ENCODE results near the gene PPP1R27. TPM values are rescaled to one million over a fixed set of nuclear protein-coding genes. Genes with fewer than 3 reads are reported as not detected.

PPP1R27 gene
- total and polyA plus RNA-seq, 9 of the 15 experiments (the other 6 are each of a cell fraction or from before 2014, with no cell fraction given), result 0.29 to 6.9 (median 1.5) TPM; not detected in 2

GRCh38 chr17:81859906-81860755 is 25.3 kb upstream of the PPP1R27 start, which contains the start of gene P4HB:
Gene P4HB (minus strand): TSS chr17:81860535. CDS start chr17:81860471, 64 bp downstream.
- Histone ChIP-seq H3K9ac (ENCODE audit: insufficient read depth in 1 of 2, low read depth in 2 of 2, low read length in 2 of 2) (peak within 1 kb of the TSS; percentile 99), H3K27ac (ENCODE audit: extremely low read depth, low read depth, low read length) (peak within 1 kb of the TSS; percentile 96), H3K36me3 (ENCODE audit: control insufficient read depth, insufficient read depth, low read length) (peaks cover 79% of the 10 kb centered on the region), H3K4me1 (replicated peaks in 1 of 2; ENCODE audit: control insufficient read depth in 2 of 2, insufficient read depth in 2 of 2, low read length in 2 of 2) (peaks cover 29 to 49% of the 10 kb centered on the region in 2 experiments), H3K9me1 (ENCODE audit: control insufficient read depth, insufficient read depth, low read length) (peaks cover 16% of the 10 kb centered on the region), H4K20me1 (replicated peaks; ENCODE audit: control insufficient read depth, insufficient read depth, low read length) (peaks cover 29% of the 10 kb centered on the region), H3K79me2 (ENCODE audit: control insufficient read depth, insufficient read depth, low read length) (peaks cover 91% of the 10 kb centered on the region), H3K27me3 (ENCODE audit: control insufficient read depth in 2 of 2, insufficient read depth in 2 of 2, low read length in 2 of 2) (no peaks in the 10 kb centered on the region), H2AFZ (ENCODE audit: low read depth, low read length) (peak within 1 kb of the TSS; percentile 84), H3K4me3 (peak within 1 kb of the TSS; percentile 94), H3K9me3 (replicated peaks; ENCODE audit: control insufficient read depth, insufficient read depth, low read depth, low read length) (no peaks in the 10 kb centered on the region), H3K4me2 (ENCODE audit: insufficient read depth, low read length) (peak within 1 kb of the TSS; percentile 99)
- DNase-seq (ENCODE audit: extremely low read depth in 1 of 4, low spot score in 3 of 4) (peak in 1 of 4 experiments; percentile 96), FAIRE-seq (no peak), ATAC-seq (no peak)
- ChIA-PET CTCF (ENCODE audit: low intra/inter-chr PET ratio) (no interaction called here), POLR2A (interaction anchor here (0.6 to 2.5 kb wide), 20 partner anchors 8 to 369 kb away, joined by 3 to 21 read pairs (median 4); partner anchors contain the start of genes ARHGDIA, MCRIP1 and SLC25A10)
- WGBS (ENCODE audit: insufficient coverage, low coverage, missing lambda C conversion rate), result under 1% methylated on average over 74 of the region's 95 CpGs
- no TSS peak for BruUV-seq (replicated peaks)
- intact Hi-C loops (cut with micrococcal nuclease) (loop anchor here (2.0 to 5.0 kb wide), 2 partner anchors 38 to 163 kb away; partner anchors contain the start of genes CENPX and LRRC45), in situ Hi-C loops (cut with MboI) (loop anchor here (5.0 kb wide), 1 partner anchor 128 kb away; no protein-coding TSS in a partner anchor)
- TF ChIP-seq NR3C1 (CRISPR knock-in tag; IDR thresholded peaks at IDR 0.05) (0 out of 2 replicates have a peak, but pooled peaks have one; percentile 64), ZFP91 (CRISPR knock-in tag; IDR thresholded peaks at IDR 0.05) (no peak), DNMT1 (IDR thresholded peaks at IDR 0.05) (no peak), TFAM (CRISPR knock-in tag; conservative IDR thresholded peaks at IDR 0.05) (no peak), ZBTB33 (CRISPR knock-in tag; IDR thresholded peaks at IDR 0.05) (no peak), LCOR (CRISPR knock-in tag; IDR thresholded peaks at IDR 0.05) (no peak), PTTG1 (tag; IDR thresholded peaks at IDR 0.05; ENCODE audit: low read depth) (no peak), SRSF1 (IDR thresholded peaks at IDR 0.05; ENCODE audit: low read depth, low read length) (no peak), KDM5B (IDR thresholded peaks at IDR 0.05; ENCODE audit: insufficient replicate concordance, low read depth, low read length) (peak; percentile 91), SPI1 (IDR thresholded peaks at IDR 0.05; ENCODE audit: borderline replicate concordance, low read depth, low read length) (no peak), SREBF1 (IDR thresholded peaks at IDR 0.05; ENCODE audit: borderline replicate concordance, low read depth, low read length) (no peak), ZNF133 (CRISPR knock-in tag; IDR thresholded peaks at IDR 0.05) (no peak), ZNF12 (CRISPR knock-in tag; IDR thresholded peaks at IDR 0.05) (peak; percentile 68; the same call in 1 of the 2 replicates), NBN (IDR thresholded peaks at IDR 0.05; ENCODE audit: low read depth) (no peak), ZNF764 (CRISPR knock-in tag; IDR thresholded peaks at IDR 0.05; ENCODE audit: low read depth) (no peak), POLR2G (IDR thresholded peaks at IDR 0.05; ENCODE audit: low read depth, low read length) (peak; percentile 94), PML (IDR thresholded peaks at IDR 0.05; ENCODE audit: low read length) (0 out of 2 replicates have a peak, but pooled peaks have one; percentile 42)
